SK-MEL-5 (cell line): ENCODE measurements around the gene ZBTB43. TPM values are rescaled to one million over a fixed set of nuclear protein-coding genes. Genes with fewer than 3 reads are reported as not detected.

Source experiments
- DNase-seq: peaks from one replicate; pipeline ENCODE4 v3.0.0-alpha.2; 2016; ENCODE audit warnings: low read depth, low spot score
- in situ Hi-C: cut with HindIII; loops from 2 replicates; pipeline ENCODE4 v1.10.0; 2016; ENCODE audit warnings: low sequenced_read_pairs, high pct_unique_total_duplicates, low pct_unique_long_range_greater_than_20kb
- total RNA-seq: library from RNA; depleted of rRNA; stranded (reverse); fragments of >200 nt; shearing (Covaris generic); gene quantifications from 2 replicates; pipeline ENCODE4 v1.2.3, GENCODE V29; 2014

ZBTB43 gene
- total RNA-seq, 1 experiment from 2014 or later = 68.4 TPM

GRCh38 chr9:126842220-126842842 is 37.5 kb downstream of the ZBTB43 start:
- no peak for DNase-seq
- in situ Hi-C loops = no loop called here

DNA sequence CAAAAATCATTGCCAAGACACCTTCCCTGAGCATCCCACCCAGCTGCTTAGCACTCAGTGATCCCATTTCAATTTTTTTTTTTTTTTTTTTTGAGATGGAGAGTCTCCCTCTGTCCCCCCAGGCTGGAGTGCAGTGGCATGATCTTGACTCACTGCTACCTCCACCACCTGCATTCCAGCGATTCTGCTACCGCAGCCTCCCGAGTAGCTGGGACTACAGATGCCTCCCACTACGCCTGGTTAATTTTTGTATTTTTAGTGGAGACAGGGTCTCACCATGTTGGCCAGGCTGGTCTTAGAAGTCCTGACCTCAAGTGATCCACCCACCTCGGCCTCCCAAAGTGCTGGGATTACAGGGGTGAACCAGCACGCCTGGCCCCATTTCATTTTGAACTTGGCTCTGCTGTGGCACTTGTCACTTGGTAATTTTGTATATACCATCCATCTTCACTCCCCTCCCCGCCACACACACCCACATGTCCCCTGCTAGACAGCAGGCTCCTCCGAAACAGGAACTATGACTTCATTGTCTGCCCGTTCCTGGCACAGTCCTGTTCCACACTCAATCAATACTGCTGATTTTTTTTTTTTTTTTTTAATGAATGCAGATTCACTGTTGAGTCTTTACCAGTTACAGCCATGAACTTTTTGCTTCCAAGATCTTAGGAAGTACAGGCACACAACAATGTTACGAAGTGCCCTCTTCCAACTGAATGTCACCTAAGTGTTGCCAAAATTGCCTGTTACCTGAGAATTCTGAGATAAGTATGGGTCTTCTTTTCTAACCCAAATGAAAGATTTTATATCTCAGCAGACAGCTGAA is 38.3 kb downstream of the ZBTB43 start:
- in situ Hi-C loops = no loop called here

DNA sequence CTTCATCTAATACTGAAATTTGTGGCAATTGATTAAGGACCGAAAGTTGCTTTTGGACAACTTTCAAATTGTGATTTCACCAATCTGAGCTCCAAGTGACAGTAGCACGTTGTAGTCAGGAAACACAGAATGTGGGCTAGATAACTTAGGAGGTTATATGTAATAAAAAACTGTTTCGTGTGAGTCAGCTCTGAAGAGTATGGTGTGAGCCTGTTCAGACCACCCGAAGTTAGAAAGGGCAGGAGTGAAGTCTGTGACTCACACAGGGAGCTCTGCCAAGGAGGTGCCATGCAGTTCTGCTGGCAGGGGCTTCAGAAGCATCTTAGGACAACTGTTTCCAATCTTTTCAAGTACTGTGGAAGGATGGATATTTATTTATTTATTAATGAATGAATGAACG is 39.2 kb downstream of the ZBTB43 start:
- DNase-seq = no peak
- in situ Hi-C loops = no loop called here

More for the DNA sequence above, 38.3 kb downstream of the ZBTB43 start:
- DNase-seq = peak; percentile 19

DNA sequence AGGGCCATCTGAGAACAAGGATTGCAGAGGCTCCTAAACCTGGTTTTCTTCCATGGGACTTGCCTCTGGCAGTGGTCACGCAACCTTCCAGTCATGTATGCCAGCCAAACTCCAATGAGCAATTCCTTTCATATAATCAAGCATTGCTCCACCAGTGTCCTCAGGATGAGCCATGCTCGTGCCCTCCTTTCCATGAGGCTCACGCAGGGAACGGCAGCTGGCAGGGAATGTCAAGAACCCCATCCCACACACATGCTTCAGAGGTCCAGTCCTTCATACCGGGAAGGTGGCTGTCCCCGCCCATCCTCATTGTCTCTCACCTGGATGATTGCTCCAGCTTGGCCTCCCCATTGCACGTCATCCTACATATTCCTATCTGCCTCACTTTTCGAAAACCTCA is 42.2 kb downstream of the ZBTB43 start:
- in situ Hi-C loops = no loop called here
- DNase-seq = no peak

DNA sequence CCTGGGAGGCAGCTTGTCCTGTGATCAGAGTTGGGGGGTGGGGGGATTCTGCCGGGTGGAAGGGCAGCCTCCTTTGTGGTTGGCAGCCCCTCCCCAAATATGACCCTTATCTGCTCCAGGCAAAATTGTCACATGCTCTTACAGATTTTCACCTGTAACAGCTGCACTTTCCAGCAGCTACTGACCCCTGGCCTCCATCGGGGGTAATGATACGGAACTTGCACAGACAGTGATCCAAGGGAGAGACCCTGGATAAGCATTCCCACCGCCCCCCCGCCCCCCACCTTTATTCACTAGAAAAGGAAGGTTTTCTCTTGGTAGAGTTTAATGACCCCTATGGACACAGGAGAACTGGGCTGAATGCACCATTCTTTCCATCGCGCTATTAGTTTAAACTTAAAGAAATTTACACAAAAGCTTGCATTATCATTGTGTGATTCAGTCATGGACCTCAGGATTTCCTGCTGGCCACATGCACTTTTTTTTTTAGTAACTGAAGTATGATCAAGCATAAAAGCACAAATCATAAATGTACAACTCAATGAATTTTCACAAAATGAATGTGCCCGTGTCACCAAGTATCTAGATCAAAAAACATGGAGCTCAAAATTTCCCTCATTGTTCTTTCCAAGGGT is 44.9 kb downstream of the ZBTB43 start:
- peak; percentile 45 for DNase-seq
- in situ Hi-C loops = no loop called here

- in situ Hi-C loops = no loop called here
- peak; percentile 80 for DNase-seq
These were observed 46.5 kb downstream of the ZBTB43 start for GRCh38 chr9:126851286-126851880.

GRCh38 chr9:126852086-126852688 is 47.3 kb downstream of the ZBTB43 start:
- DNase-seq = peak; percentile 45
- in situ Hi-C loops = no loop called here

DNA sequence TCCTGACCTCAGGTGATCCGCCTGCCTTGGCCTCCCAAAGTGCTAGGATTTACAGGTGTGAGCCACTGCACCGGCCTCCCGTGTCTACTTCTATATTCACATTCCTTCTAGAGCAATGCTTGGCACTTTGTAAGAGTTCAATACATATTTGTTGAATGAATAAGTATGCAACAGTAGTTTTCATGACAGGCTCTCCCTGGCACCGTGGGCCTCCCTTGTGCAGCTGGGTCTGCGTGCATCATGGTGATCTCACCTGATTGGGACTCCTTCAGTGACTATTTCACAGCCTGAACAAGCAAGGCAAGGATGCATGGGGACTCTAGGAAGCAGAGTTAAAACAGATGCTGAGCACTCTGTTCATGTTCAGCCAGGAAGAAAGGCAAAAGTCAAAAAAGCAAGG is 48.8 kb downstream of the ZBTB43 start:
- in situ Hi-C loops = no loop called here
- no peak for DNase-seq

GRCh38 chr9:126854734-126855133 is 49.9 kb downstream of the ZBTB43 start:
- in situ Hi-C loops = no loop called here
- DNase-seq = no peak

- in situ Hi-C loops = no loop called here
- DNase-seq = no peak
These were observed 51.6 kb downstream of the ZBTB43 start for GRCh38 chr9:126856326-126856877.

DNA sequence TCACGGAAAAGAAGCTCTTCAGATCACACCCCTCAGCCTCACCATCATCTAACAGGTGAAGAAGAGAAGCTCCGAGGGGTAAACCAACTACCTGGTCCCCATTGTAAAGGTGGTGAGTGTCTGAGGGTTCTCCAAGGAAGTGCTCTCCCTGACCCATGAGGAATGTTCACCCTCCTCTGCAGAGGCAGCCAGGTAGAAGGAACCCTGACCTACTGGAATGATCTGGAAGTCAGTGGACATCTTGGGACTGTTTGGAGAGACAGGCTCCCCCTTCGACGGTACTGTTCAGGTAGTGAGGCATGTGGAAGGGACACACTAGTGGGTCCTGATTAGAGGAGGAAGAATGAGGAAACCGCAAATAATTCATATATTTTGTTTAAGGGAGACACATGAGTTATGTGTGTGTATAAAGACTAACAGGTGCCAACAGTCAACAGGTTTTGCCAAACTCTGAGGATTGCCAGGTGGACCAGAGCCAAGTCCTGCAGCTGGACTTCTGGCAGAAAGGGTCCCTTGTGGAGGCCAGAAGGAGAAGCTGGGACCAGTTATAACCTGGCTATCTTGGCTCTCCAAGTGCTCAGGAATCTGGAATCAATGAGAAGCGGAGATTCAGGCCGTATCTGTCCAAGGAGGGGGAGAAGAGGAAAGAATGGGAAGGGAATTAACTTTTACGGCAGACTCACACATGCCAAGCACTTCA is 52.6 kb downstream of the ZBTB43 start:
- no peak for DNase-seq
- in situ Hi-C loops = no loop called here

DNA sequence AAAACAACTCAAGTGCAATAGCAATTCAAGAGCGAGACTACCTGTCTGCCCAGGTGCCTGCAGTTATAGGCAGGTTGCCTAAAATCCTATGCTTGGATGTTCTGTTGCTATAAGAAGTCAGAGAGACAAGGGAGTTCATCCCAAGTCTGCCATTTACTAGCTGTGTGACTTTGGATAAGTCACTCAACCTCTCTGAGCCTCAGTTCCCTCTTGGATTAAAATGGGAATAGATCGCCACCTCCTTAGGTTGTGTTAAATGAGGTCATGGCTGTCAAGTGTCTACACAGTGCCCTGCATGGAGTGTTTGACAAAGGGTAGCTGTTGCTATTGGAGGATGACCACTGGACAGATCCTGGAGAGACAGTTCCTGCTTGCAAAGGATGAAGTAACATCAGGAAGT is 54.3 kb downstream of the ZBTB43 start:
- no peak for DNase-seq
- in situ Hi-C loops = no loop called here

- peak; percentile 54 for DNase-seq
- in situ Hi-C loops = no loop called here
These were observed 55.4 kb downstream of the ZBTB43 start, which contains the start of gene ZBTB34 for GRCh38 chr9:126860077-126860756. ZBTB34 (plus strand) TSS chr9:126860639; CDS start chr9:126879400, 18,761 bp downstream.

GRCh38 chr9:126860757-126861466 is 56.1 kb downstream of the ZBTB43 start:
- DNase-seq = no peak

DNA sequence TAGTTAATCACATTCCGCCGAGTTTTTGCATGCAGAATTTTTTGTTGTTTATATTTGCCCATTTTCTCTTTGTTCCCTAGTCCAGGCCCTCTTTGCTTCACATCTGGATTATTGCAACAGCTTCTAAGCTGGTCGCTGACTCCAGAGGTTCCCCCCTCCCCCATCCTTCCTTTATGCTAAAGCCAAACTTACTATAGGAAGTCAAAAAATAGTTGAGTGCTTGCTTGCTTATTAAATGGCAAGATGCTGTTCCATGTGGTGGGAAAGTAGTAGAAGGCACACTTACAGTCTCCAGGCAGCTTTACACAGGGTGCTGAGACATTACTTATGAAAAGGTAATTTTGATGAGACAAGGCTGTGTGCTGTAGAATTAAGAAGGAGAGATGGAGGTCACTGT is 56.9 kb downstream of the ZBTB43 start:
- in situ Hi-C loops = no loop called here
- DNase-seq = no peak

More at GRCh38 chr9:126860757-126861466, 56.1 kb downstream of the ZBTB43 start:
- in situ Hi-C loops = no loop called here
